PC-3 (cell line): Measurements from ENCODE around the gene RFPL1.

Experiments used
- EZH2phosphoT487 ChIP-seq: fragments of 300-600 bp; sonication (generic); IDR thresholded peaks from 2 replicates; pipeline ENCODE4 v1.6.1; 2018; ENCODE audit warnings: mild to moderate bottlenecking, antibody characterized with exemption, low read length, borderline replicate concordance
- TF ChIP-seq, protein P1 (sequence below): fragments of 300-600 bp; sonication (generic); conservative IDR thresholded peaks from 2 replicates; pipeline ENCODE4 v1.5.1; 2017; ENCODE audit warnings: antibody characterized with exemption, low read depth, mild to moderate bottlenecking, low read length

DNA sequence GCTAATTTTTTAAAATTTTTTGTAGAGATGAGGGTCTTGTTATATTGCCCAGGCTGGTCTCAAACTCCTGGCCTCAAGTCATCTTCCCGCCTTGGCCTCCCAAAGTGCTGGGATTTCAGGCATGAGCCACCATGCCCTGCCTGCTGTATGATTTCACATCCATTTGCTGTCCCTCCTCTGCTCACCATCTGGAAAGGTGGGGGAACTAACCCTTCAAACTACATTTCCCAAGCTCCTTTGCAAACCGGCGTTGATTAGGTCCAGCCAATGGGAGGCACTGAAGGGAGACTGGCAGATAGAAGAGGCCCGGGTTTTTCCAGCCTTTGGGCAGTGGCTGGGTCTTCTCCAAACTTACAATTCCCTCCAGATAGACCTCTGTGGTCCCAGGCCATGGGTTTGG lies 19.3 kb downstream of the RFPL1 start:
- TF ChIP-seq, protein P1, sequence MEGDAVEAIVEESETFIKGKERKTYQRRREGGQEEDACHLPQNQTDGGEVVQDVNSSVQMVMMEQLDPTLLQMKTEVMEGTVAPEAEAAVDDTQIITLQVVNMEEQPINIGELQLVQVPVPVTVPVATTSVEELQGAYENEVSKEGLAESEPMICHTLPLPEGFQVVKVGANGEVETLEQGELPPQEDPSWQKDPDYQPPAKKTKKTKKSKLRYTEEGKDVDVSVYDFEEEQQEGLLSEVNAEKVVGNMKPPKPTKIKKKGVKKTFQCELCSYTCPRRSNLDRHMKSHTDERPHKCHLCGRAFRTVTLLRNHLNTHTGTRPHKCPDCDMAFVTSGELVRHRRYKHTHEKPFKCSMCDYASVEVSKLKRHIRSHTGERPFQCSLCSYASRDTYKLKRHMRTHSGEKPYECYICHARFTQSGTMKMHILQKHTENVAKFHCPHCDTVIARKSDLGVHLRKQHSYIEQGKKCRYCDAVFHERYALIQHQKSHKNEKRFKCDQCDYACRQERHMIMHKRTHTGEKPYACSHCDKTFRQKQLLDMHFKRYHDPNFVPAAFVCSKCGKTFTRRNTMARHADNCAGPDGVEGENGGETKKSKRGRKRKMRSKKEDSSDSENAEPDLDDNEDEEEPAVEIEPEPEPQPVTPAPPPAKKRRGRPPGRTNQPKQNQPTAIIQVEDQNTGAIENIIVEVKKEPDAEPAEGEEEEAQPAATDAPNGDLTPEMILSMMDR = no peak
- no peak for TF ChIP-seq EZH2phosphoT487
